ENCODE data around the gene EPHA5.

The EPHA5 gene

DNA sequence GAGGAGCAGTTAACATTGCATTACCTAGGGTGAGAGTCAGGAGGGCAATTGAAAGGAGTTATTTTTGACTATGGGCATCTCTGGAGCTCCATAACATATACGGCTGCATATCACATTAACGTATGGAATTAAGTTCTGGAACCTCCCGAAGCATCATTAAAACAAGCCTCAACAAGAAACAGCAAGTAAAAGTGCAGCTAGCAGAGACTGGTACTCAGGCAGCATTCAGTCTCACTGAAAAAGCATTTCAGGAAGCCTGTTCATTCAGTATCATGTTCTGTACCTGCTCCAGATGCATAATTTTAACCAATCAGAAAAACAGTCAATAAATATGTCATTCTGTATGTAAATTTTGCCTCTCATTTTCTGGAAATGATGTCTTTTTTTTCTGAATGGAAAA, 299.6 kb downstream of the EPHA5 start:
- DNase-seq (ENCODE audit: low read depth in 1 of 2, low spot score in 1 of 2) = no peak

DNA sequence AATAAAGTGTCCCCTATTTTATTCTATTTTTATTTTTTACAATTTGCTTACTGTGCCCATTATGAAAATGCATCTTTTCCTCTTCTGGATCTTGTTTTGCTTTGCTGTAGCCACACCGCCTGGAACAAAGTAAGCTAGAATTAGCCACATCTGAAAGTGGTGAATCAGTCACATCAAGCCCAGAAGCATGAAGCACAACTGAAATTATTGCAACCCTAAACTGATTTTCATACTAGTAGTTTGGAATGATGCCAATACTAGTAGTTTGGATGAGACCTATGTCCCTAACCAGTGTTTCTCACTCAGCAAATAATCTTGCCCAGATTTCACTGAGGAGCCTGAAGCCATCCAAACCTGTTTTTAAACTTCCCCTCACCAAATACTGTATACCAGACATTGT, 303.0 kb downstream of the EPHA5 start:
- Histone ChIP-seq H3K4me3 (replicated peaks; ENCODE audit: insufficient read depth, low read length) (no peak overlapping the region), H3K27me3 (ENCODE audit: insufficient read depth, poor library complexity, severe bottlenecking) (no peaks in the 10 kb centered on the region), H3K27ac (replicated peaks) (no peak overlapping the region)
- no peak for TF ChIP-seq GABPA (IDR thresholded peaks at IDR 0.05; ENCODE audit: low read depth)
- no peak for TF ChIP-seq POLR2AphosphoS5 (IDR thresholded peaks at IDR 0.05; ENCODE audit: low read depth)
- TF ChIP-seq SPI1 (IDR thresholded peaks at IDR 0.05; ENCODE audit: borderline replicate concordance, low read depth) = no peak
- TF ChIP-seq, protein P1, sequence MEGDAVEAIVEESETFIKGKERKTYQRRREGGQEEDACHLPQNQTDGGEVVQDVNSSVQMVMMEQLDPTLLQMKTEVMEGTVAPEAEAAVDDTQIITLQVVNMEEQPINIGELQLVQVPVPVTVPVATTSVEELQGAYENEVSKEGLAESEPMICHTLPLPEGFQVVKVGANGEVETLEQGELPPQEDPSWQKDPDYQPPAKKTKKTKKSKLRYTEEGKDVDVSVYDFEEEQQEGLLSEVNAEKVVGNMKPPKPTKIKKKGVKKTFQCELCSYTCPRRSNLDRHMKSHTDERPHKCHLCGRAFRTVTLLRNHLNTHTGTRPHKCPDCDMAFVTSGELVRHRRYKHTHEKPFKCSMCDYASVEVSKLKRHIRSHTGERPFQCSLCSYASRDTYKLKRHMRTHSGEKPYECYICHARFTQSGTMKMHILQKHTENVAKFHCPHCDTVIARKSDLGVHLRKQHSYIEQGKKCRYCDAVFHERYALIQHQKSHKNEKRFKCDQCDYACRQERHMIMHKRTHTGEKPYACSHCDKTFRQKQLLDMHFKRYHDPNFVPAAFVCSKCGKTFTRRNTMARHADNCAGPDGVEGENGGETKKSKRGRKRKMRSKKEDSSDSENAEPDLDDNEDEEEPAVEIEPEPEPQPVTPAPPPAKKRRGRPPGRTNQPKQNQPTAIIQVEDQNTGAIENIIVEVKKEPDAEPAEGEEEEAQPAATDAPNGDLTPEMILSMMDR (IDR thresholded peaks at IDR 0.05; ENCODE audit: insufficient read depth, low read length) = no peak
- TF ChIP-seq, protein P2, sequence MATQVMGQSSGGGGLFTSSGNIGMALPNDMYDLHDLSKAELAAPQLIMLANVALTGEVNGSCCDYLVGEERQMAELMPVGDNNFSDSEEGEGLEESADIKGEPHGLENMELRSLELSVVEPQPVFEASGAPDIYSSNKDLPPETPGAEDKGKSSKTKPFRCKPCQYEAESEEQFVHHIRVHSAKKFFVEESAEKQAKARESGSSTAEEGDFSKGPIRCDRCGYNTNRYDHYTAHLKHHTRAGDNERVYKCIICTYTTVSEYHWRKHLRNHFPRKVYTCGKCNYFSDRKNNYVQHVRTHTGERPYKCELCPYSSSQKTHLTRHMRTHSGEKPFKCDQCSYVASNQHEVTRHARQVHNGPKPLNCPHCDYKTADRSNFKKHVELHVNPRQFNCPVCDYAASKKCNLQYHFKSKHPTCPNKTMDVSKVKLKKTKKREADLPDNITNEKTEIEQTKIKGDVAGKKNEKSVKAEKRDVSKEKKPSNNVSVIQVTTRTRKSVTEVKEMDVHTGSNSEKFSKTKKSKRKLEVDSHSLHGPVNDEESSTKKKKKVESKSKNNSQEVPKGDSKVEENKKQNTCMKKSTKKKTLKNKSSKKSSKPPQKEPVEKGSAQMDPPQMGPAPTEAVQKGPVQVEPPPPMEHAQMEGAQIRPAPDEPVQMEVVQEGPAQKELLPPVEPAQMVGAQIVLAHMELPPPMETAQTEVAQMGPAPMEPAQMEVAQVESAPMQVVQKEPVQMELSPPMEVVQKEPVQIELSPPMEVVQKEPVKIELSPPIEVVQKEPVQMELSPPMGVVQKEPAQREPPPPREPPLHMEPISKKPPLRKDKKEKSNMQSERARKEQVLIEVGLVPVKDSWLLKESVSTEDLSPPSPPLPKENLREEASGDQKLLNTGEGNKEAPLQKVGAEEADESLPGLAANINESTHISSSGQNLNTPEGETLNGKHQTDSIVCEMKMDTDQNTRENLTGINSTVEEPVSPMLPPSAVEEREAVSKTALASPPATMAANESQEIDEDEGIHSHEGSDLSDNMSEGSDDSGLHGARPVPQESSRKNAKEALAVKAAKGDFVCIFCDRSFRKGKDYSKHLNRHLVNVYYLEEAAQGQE (IDR thresholded peaks at IDR 0.05; ENCODE audit: insufficient replicate concordance, low read depth) = no peak
- no peak for DNase-seq (ENCODE audit: low read depth in 1 of 2, low spot score in 1 of 2)

More for the DNA sequence above, 299.6 kb downstream of the EPHA5 start:
- H3K27me3 ChIP-seq (ENCODE audit: insufficient read depth, poor library complexity, severe bottlenecking) = no peaks in the 10 kb centered on the region
- TF ChIP-seq, protein P1 (IDR thresholded peaks at IDR 0.05; ENCODE audit: insufficient read depth, low read length) = no peak
- TF ChIP-seq SPI1 (IDR thresholded peaks at IDR 0.05; ENCODE audit: borderline replicate concordance, low read depth) (no peak), GABPA (IDR thresholded peaks at IDR 0.05; ENCODE audit: low read depth) (no peak)
- no peak overlapping the region for H3K27ac ChIP-seq (replicated peaks)
- no peak overlapping the region for H3K4me3 ChIP-seq (replicated peaks; ENCODE audit: insufficient read depth, low read length)

DNA sequence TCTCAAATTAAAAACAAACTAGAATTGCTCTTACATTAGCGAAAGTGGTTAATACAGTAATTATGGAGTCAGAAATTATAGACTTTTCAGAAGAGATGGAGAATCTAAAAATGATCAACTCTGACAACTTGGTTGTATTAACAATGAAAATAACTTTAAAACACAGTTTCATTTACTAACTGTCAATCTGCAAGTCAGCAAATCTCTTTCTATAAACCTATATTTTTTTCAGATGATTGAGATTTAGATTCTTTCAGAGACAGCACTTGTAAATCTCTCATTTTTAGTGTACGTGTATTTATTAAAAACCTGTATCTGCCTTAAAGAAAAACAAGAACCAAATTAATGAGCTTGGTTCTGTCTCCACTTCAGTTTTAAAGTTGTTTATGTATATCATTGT, 311.4 kb downstream of the EPHA5 start:
- Histone ChIP-seq H3K27me3 (ENCODE audit: insufficient read depth, poor library complexity, severe bottlenecking) (no peaks in the 10 kb centered on the region), H3K27ac (replicated peaks) (no peak overlapping the region), H3K4me3 (replicated peaks; ENCODE audit: insufficient read depth, low read length) (no peak overlapping the region)
- DNase-seq (ENCODE audit: low read depth in 1 of 2, low spot score in 1 of 2) = no peak
- TF ChIP-seq GABPA (IDR thresholded peaks at IDR 0.05; ENCODE audit: low read depth) = no peak
- no peak for TF ChIP-seq SPI1 (IDR thresholded peaks at IDR 0.05; ENCODE audit: borderline replicate concordance, low read depth)
- TF ChIP-seq, protein P2 (IDR thresholded peaks at IDR 0.05; ENCODE audit: insufficient replicate concordance, low read depth) = no peak
- TF ChIP-seq POLR2AphosphoS5 (IDR thresholded peaks at IDR 0.05; ENCODE audit: low read depth) = no peak
- TF ChIP-seq, protein P1 (IDR thresholded peaks at IDR 0.05; ENCODE audit: insufficient read depth, low read length) = no peak

DNA sequence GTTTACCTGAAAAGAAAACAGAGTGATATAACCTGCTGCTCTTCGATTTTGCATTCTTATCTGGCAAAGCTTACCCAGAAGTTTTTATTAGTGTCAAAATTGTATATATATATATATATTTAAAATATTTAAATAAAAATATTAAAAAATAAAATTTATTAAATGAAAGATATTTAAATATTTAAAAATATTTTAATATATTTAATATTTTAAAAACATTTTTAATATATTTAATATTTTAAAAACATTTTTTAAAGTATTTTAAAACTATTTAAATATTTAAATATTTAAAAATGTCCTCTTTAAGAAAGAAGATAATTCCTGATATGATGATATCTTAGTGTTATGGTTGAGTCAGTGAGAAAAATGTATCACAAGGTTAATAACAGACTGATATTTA, 317.2 kb downstream of the EPHA5 start:
- TF ChIP-seq GABPA (IDR thresholded peaks at IDR 0.05; ENCODE audit: low read depth) (no peak), POLR2AphosphoS5 (IDR thresholded peaks at IDR 0.05; ENCODE audit: low read depth) (no peak), SPI1 (IDR thresholded peaks at IDR 0.05; ENCODE audit: borderline replicate concordance, low read depth) (no peak)
- TF ChIP-seq, protein P1 (IDR thresholded peaks at IDR 0.05; ENCODE audit: insufficient read depth, low read length) = no peak
- TF ChIP-seq, protein P2 (IDR thresholded peaks at IDR 0.05; ENCODE audit: insufficient replicate concordance, low read depth) = no peak
- no peak overlapping the region for H3K4me3 ChIP-seq (replicated peaks; ENCODE audit: insufficient read depth, low read length)
- DNase-seq (ENCODE audit: low read depth in 1 of 2, low spot score in 1 of 2) = no peak
- H3K27me3 ChIP-seq (ENCODE audit: insufficient read depth, poor library complexity, severe bottlenecking) = no peaks in the 10 kb centered on the region
- no peak overlapping the region for H3K27ac ChIP-seq (replicated peaks)
